PC-9 (cell line): ENCODE results near the gene SNAPC4. TPM values are rescaled to one million over a fixed set of nuclear protein-coding genes. Genes with fewer than 3 reads are reported as not detected.

Source experiments
- BruUV-seq: library from RNA; stranded (reverse); fragments of 400-500 nt; replicated peaks from 2 replicates; lab custom pipeline; 2021; lab: Mats Ljungman, UMichigan
- CTCF ChIA-PET: fragments of 300-600 bp; sonication (Branson Sonifier 250); formaldehyde crosslinking; loops from one replicate; lab custom pipeline; 2022; ENCODE audit warnings: antibody characterized with exemption; lab: Charles Lee
- POLR2A ChIA-PET: fragments of 300-600 bp; sonication (Branson Sonifier 250); formaldehyde crosslinking; loops from one replicate; lab custom pipeline; 2022; ENCODE audit warnings: antibody characterized with exemption; ENCODE audit not compliant: unreplicated experiment; lab: Charles Lee
- DNase-seq, 2 experiments: peaks; one replicate each; pipeline versions ENCODE4 v3.0.0 to v3.0.0-alpha.2; 2015 to 2022; ENCODE audit warnings: mixed read lengths in 1 of 2
- H2AFZ ChIP-seq: fragments of 200-600 bp; sonication (generic); 2 replicates; pipeline ENCODE4 v1.8.1; 2017; ENCODE audit warnings: antibody characterized with exemption
- H3F3A ChIP-seq: fragments of 200-600 bp; sonication (generic); 2 replicates; pipeline ENCODE4 v1.8.1; 2017; ENCODE audit warnings: antibody characterized with exemption, mild to moderate bottlenecking, low read depth; ENCODE audit not compliant: insufficient read depth
- H3K27ac ChIP-seq: fragments of 200-600 bp; sonication (generic); 2 replicates; pipeline ENCODE4 v1.6.1; 2016; ENCODE audit warnings: mixed run types
- H3K27me3 ChIP-seq: fragments of 200-600 bp; sonication (generic); 2 replicates; pipeline ENCODE4 v1.6.1; 2016; ENCODE audit warnings: low read depth, mixed run types; ENCODE audit not compliant: insufficient read depth
- H3K36me3 ChIP-seq: fragments of 200-600 bp; sonication (generic); 2 replicates; pipeline ENCODE4 v1.6.1; 2016; ENCODE audit warnings: low read depth, mixed run types
- H3K4me1 ChIP-seq: fragments of 200-600 bp; sonication (generic); replicated peaks from 2 replicates; pipeline ENCODE4 v1.6.1; 2016; ENCODE audit warnings: mixed run types; ENCODE audit not compliant: insufficient read depth
- H3K4me2 ChIP-seq: fragments of 200-600 bp; sonication (generic); 2 replicates; pipeline ENCODE4 v1.6.1; 2017; ENCODE audit warnings: mixed run types
- H3K4me3 ChIP-seq: fragments of 200-600 bp; sonication (generic); 2 replicates; pipeline ENCODE4 v1.6.1; 2016; ENCODE audit warnings: mixed run types
- H3K79me2 ChIP-seq: fragments of 200-600 bp; sonication (generic); 2 replicates; pipeline ENCODE4 v1.6.1; 2017; ENCODE audit warnings: low read depth, mixed run types
- H3K9me2 ChIP-seq: fragments of 200-600 bp; sonication (generic); 2 replicates; pipeline ENCODE4 v1.8.1; 2017; ENCODE audit warnings: mild to moderate bottlenecking; ENCODE audit not compliant: insufficient read depth
- H3K9me3 ChIP-seq: fragments of 200-600 bp; sonication (generic); 2 replicates; pipeline ENCODE4 v1.8.1; 2016; ENCODE audit warnings: low read depth; ENCODE audit not compliant: insufficient read depth
- H4K20me1 ChIP-seq: fragments of 200-600 bp; sonication (generic); 2 replicates; pipeline ENCODE4 v1.8.1; 2017; ENCODE audit not compliant: insufficient read depth
- EZH2 ChIP-seq: fragments of 200-600 bp; sonication (generic); IDR thresholded peaks from 2 replicates; pipeline ENCODE4 v1.8.0; 2017; ENCODE audit warnings: antibody characterized with exemption, low read depth
- intact Hi-C: fragments of 100-400 bp; cut with micrococcal nuclease; formaldehyde crosslinking; loops from one replicate; pipeline ENCODE4 v1.10.0; 2022; ENCODE audit not compliant: unreplicated experiment
- total RNA-seq: library from RNA; stranded (reverse); gene quantifications from 2 replicates; pipeline ENCODE4 v1.2.3, GENCODE V29; 2021
- TF ChIP-seq, protein P1 (sequence below): fragments of 200-600 bp; sonication (generic); conservative IDR thresholded peaks from 2 replicates; pipeline ENCODE4 v1.6.1; 2017; ENCODE audit warnings: mixed run types, antibody characterized with exemption, mild to moderate bottlenecking, moderate library complexity

Gene SNAPC4
- total RNA-seq, 1 experiment from 2014 or later, result 14.4 TPM

DNA sequence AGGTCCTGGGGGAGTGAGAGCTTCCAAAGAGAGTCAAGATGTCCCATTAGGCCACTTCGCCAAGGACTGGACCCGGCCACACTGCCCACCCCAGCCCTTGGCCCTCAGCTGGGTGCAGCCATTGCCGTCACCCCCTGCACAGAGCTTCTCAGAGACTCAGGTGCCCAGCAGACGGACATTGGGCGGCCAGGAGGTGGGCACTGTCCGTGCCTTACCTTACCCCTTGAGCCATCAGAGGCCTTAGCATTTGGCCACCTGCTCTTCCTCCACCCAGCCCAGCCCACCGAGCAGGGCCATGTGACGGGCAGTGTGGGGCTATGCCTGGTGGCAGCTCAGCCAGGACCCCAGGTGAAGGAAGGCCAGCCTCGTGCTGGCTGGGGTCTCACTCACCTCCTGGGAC, 33.1 kb downstream of the SNAPC4 start:
- no peaks in the 10 kb centered on the region for H3K9me3 ChIP-seq
- no peaks in the 10 kb centered on the region for H3K36me3 ChIP-seq
- DNase-seq, result no peak
- H3K4me2 ChIP-seq, result no peak overlapping the region
- intact Hi-C loops, result no loop called here
- no TSS peak for BruUV-seq
- H3K27ac ChIP-seq, result no peak overlapping the region
- H3K79me2 ChIP-seq, result peaks cover 5% of the 10 kb centered on the region; the same call in 1 of the 2 replicates
- no peaks in the 10 kb centered on the region; the same call in 1 of the 2 replicates for H3F3A ChIP-seq
- no peak overlapping the region for H3K4me3 ChIP-seq
- TF ChIP-seq EZH2, result no peak
- TF ChIP-seq, protein P1, sequence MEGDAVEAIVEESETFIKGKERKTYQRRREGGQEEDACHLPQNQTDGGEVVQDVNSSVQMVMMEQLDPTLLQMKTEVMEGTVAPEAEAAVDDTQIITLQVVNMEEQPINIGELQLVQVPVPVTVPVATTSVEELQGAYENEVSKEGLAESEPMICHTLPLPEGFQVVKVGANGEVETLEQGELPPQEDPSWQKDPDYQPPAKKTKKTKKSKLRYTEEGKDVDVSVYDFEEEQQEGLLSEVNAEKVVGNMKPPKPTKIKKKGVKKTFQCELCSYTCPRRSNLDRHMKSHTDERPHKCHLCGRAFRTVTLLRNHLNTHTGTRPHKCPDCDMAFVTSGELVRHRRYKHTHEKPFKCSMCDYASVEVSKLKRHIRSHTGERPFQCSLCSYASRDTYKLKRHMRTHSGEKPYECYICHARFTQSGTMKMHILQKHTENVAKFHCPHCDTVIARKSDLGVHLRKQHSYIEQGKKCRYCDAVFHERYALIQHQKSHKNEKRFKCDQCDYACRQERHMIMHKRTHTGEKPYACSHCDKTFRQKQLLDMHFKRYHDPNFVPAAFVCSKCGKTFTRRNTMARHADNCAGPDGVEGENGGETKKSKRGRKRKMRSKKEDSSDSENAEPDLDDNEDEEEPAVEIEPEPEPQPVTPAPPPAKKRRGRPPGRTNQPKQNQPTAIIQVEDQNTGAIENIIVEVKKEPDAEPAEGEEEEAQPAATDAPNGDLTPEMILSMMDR, result no peak
- ChIA-PET CTCF (interaction anchor here (0.6 to 0.8 kb wide), 2 partner anchors 8 to 21 kb away, joined by 6 to 8 read pairs; no protein-coding TSS in a partner anchor), POLR2A (interaction anchor here (0.6 kb wide), 1 partner anchor 28 kb away, joined by 4 read pairs; no protein-coding TSS in a partner anchor)
- H3K4me1 ChIP-seq, result peaks cover 13% of the 10 kb centered on the region
- H3K27me3 ChIP-seq, result no peaks in the 10 kb centered on the region
- H4K20me1 ChIP-seq, result no peaks in the 10 kb centered on the region
- no peaks in the 10 kb centered on the region for H3K9me2 ChIP-seq
- H2AFZ ChIP-seq, result no peak overlapping the region

DNA sequence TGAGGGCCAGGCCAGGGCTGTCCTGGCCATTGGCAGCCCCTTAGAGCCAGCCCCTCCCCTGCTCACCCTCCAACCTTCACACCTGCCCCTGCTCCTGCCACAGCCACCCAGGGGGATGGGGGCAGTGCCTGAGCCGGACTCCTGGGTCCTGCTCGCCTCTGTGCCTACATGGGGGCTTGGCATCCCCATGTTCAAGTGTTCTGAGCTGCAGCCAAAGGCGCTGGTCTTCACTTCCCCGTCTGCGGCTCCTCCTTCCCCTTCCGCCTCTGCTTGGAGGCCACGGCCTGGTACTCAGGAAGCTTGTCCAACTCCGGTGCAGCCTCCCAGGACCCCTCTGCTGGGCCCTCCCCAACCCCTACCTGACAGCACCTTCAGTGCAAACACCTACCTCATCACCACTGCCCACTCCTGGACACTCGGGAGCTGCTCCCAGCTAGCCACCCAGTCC, 34.2 kb downstream of the SNAPC4 start:
- CTCF ChIA-PET, result no interaction called here
- intact Hi-C loops, result no loop called here
- Histone ChIP-seq H2AFZ (no peak overlapping the region), H4K20me1 (no peaks in the 10 kb centered on the region), H3K9me3 (no peaks in the 10 kb centered on the region), H3F3A (no peaks in the 10 kb centered on the region), H3K27me3 (no peaks in the 10 kb centered on the region), H3K79me2 (peaks cover 5% of the 10 kb centered on the region; the same call in 1 of the 2 replicates), H3K4me1 (peaks cover 12% of the 10 kb centered on the region), H3K27ac (no peak overlapping the region), H3K4me2 (no peak overlapping the region), H3K36me3 (no peaks in the 10 kb centered on the region), H3K4me3 (no peak overlapping the region), H3K9me2 (no peaks in the 10 kb centered on the region)
- DNase-seq, result no peak
- TF ChIP-seq EZH2, result no peak
- TF ChIP-seq, protein P1, result no peak
- no TSS peak for BruUV-seq
- POLR2A ChIA-PET, result no interaction called here

DNA sequence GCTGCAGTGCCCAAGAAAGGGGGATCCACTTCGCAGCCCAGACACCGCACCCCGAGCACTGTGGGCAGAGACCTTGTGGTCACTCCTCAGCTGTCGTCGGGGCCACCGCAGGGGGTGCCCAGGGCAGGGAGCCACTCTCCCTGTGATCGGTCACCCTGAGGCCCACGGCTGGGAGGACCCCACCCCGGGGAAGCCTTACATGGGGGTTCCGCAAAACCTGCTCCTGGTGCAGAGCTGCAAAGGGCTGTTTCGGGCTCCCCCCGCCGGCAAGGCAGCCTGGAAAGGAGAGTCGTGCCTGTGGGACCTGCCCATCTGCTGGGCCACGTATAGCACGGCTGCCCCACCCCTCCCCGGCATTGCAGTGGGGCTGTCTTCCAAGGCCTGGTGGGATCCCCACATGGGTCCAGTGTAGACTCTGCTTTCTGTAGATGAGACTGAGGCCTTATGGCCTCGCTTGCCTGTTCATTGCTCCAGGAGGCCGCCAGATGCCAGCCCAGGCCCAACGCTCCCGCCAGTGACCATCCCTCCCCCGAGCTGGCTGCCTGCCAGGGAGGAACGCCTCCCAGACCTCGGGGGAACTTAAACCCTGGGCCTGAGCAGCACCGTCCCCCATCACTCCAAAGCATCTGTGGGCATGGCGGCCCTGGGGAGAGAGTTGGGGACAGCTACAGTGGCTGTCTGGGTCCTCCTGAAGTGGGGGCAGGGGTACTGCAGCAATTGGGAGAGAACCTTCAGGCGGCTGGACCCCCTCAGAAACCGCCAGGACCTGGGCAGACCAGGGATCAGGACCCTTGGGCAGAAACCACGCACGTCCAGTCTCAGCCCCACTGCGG, 34.8 kb downstream of the SNAPC4 start:
- Histone ChIP-seq H3K36me3 (no peaks in the 10 kb centered on the region), H3K9me3 (no peaks in the 10 kb centered on the region), H3K4me3 (no peak overlapping the region), H2AFZ (no peak overlapping the region), H4K20me1 (no peaks in the 10 kb centered on the region), H3K79me2 (peaks cover 5% of the 10 kb centered on the region; the same call in 1 of the 2 replicates), H3F3A (no peaks in the 10 kb centered on the region), H3K27ac (no peak overlapping the region), H3K4me1 (peaks cover 12% of the 10 kb centered on the region), H3K9me2 (no peaks in the 10 kb centered on the region), H3K27me3 (no peaks in the 10 kb centered on the region), H3K4me2 (no peak overlapping the region)
- POLR2A ChIA-PET, result interaction anchor here (0.7 kb wide), 1 partner anchor 16 kb away, joined by 3 read pairs; no protein-coding TSS in a partner anchor
- no peak for DNase-seq
- BruUV-seq, result no TSS peak
- CTCF ChIA-PET, result no interaction called here
- intact Hi-C loops, result no loop called here
- TF ChIP-seq EZH2, result no peak
- TF ChIP-seq, protein P1, result no peak
